Liver (tissue), 3 donors: ENCODE data around the gene BRSK2.

ENCODE experiments used
- EGR1 ChIP-seq, 2 donors: IDR thresholded peaks; 2 replicates each; pipeline ENCODE4 v1.6.1; 2016 to 2018; ENCODE audit warnings: antibody characterized with exemption in 2 of 2, low read depth in 2 of 2
- FOXA1 ChIP-seq: IDR thresholded peaks from 2 replicates; pipeline ENCODE4 v1.6.1; 2016; ENCODE audit warnings: antibody characterized with exemption
- FOXA2 ChIP-seq: IDR thresholded peaks from 2 replicates; pipeline ENCODE4 v1.6.1; 2016; ENCODE audit warnings: antibody characterized with exemption
- GABPA ChIP-seq, 2 donors: IDR thresholded peaks in 1 of 2; conservative IDR thresholded peaks in 1 of 2; 2 replicates each; pipeline ENCODE4 v1.6.1; 2016; ENCODE audit warnings: antibody characterized with exemption in 2 of 2, mild to moderate bottlenecking in 1 of 2, moderate library complexity in 1 of 2
- JUND ChIP-seq, 2 donors: IDR thresholded peaks; 2 replicates each; pipeline ENCODE4 v1.6.1; 2016; ENCODE audit warnings: antibody characterized with exemption in 2 of 2
- RAD21 ChIP-seq, 2 donors: IDR thresholded peaks; 2 replicates each; pipeline ENCODE4 v1.6.1; 2016; ENCODE audit warnings: antibody characterized with exemption in 2 of 2, mild to moderate bottlenecking in 2 of 2
- SP1 ChIP-seq: IDR thresholded peaks from 2 replicates; pipeline ENCODE4 v1.6.1; 2018; ENCODE audit warnings: antibody characterized with exemption, mild to moderate bottlenecking
- YY1 ChIP-seq: IDR thresholded peaks from 2 replicates; pipeline ENCODE4 v1.6.1; 2016; ENCODE audit warnings: antibody characterized with exemption, mild to moderate bottlenecking
- TF ChIP-seq, protein P1 (sequence below): fragments of 150-350 bp; IDR thresholded peaks from 2 replicates; pipeline ENCODE4 v1.5.1; 2017; ENCODE audit warnings: improper control_type of control experiment, low read depth, low read length; ENCODE audit not compliant: missing input control
- donor health status: healthy.
- donor health status: healthy.

DNA sequence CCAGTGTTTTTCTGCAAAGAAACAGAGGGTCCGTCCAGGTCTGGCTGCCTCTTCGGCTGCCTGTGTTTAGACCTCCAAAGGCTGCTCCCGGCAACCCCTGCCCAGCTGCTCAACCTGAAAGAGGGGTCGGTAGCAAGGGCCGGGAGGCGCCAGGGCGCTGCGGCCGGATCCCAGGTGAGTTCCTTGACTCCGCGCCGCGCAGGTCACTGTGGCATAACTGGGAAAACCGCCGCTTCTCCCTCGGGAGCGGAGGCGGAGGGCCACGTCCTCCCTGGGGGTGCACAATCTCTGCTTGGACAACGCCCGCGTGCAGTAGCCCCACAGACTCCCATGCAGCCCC, 1.0 kb upstream of the BRSK2 start:
- TF ChIP-seq, protein P1, sequence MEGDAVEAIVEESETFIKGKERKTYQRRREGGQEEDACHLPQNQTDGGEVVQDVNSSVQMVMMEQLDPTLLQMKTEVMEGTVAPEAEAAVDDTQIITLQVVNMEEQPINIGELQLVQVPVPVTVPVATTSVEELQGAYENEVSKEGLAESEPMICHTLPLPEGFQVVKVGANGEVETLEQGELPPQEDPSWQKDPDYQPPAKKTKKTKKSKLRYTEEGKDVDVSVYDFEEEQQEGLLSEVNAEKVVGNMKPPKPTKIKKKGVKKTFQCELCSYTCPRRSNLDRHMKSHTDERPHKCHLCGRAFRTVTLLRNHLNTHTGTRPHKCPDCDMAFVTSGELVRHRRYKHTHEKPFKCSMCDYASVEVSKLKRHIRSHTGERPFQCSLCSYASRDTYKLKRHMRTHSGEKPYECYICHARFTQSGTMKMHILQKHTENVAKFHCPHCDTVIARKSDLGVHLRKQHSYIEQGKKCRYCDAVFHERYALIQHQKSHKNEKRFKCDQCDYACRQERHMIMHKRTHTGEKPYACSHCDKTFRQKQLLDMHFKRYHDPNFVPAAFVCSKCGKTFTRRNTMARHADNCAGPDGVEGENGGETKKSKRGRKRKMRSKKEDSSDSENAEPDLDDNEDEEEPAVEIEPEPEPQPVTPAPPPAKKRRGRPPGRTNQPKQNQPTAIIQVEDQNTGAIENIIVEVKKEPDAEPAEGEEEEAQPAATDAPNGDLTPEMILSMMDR = no peak
- TF ChIP-seq SP1 (no peak), JUND (IDR thresholded peaks at IDR 0.05) (no peak), YY1 (no peak), EGR1 (IDR thresholded peaks at IDR 0.05; ENCODE audit: low read depth in 2 of 2) (no peak), GABPA (IDR thresholded peaks at IDR 0.05 in 1 of 2, conservative IDR thresholded peaks at IDR 0.05 in 1 of 2) (no peak), FOXA1 (no peak), RAD21 (IDR thresholded peaks at IDR 0.05) (no peak), FOXA2 (no peak)
